Activated naive CD4-positive, alpha-beta T cell treated with anti-CD3 and anti-CD28 coated beads, Interleukin-2, amount 50 U/mL, for 24 hours (primary cell): ENCODE measurements around the gene LARGE1.

ENCODE experiments used
- H3K27ac Mint-ChIP-seq: one replicate; pipeline ENCODE4 v1.8.0; 2021; ENCODE audit warnings: mild to moderate bottlenecking, mixed read lengths
- H3K27me3 Mint-ChIP-seq: one replicate; pipeline ENCODE4 v1.8.0; 2021; ENCODE audit warnings: mixed read lengths
- H3K36me3 Mint-ChIP-seq: one replicate; pipeline ENCODE4 v1.8.0; 2021; ENCODE audit warnings: mixed read lengths
- H3K4me1 Mint-ChIP-seq: one replicate; pipeline ENCODE4 v1.8.0; 2021; ENCODE audit warnings: mixed read lengths
- H3K4me3 Mint-ChIP-seq: one replicate; pipeline ENCODE4 v1.8.0; 2021; ENCODE audit warnings: mild to moderate bottlenecking, mixed read lengths
- H3K9me3 Mint-ChIP-seq: one replicate; pipeline ENCODE4 v1.8.0; 2021; ENCODE audit warnings: mixed read lengths

The LARGE1 gene

DNA sequence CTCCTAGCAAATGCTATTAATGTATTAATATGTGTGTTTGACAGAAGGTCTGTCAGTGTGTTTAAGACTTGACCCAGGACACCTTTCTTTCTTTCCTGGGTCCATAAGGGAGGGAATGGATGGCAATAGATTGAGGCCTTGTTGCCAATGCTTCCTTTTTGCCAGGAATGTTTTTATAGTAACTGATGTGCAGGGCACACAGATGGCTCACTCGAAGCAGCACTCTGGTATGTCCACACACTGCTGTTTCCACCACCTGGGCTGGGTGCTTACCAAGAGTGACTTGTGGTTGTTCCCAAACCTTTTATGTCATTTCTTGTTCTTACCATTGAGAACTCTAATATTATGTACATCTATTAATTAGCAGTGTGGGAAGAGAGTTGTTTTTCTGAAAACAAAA is 465.2 kb downstream of the LARGE1 start:
- Mint-ChIP-seq H3K9me3 (no peaks in the 10 kb centered on the region), H3K36me3 (no peaks in the 10 kb centered on the region), H3K4me3 (no peak overlapping the region), H3K27ac (no peak overlapping the region), H3K27me3 (peaks cover 1% of the 10 kb centered on the region), H3K4me1 (no peaks in the 10 kb centered on the region)

DNA sequence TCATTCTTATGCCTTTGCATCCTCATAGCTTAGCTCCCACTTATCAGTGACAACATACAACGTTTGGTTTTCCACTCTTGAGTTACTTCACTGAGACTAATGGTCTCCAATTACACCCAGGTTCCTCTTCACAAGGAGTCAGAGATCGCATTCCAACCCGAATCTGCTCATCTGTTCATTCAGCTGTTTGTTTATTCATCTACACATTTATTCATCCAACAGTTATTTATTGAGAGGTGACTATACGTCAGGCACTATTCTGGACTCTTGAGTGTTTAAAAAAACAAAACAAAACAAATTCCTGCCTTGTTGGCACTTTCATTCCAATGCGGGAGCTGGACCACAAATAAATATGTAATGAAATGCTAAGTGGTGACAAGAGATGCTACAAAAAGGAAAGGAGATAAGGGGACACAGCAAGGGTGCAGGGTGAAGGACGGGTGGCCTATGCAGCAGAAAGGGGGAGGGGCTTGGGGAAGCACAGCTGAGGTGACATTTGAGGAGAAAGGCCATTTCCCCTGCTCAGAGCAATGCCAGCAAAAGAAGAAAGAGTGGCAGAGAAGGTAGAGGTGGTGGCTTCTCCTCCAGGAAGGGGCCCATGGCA is 468.3 kb downstream of the LARGE1 start:
- Mint-ChIP-seq H3K27ac (no peak overlapping the region), H3K36me3 (no peaks in the 10 kb centered on the region), H3K4me1 (no peaks in the 10 kb centered on the region), H3K4me3 (no peak overlapping the region), H3K9me3 (no peaks in the 10 kb centered on the region), H3K27me3 (peaks cover 1% of the 10 kb centered on the region)

DNA sequence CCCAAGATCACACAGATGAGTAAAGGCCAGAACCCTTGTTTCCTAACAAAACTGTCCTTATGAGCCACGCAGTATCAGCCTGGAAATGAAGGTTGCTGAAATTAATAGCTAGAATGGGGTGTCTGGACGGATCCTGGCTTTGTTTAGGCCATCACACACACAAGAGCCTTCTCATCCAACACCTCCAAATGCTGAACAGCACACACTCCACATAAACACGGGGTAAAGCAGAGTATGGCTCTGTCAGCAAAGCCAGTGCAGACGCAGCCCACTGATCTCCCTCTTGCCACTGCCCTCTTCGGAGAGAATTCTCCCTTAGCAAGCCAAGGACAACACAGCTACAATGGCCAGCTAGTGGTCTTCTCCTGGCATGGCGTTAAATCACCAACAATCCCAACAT is 469.5 kb downstream of the LARGE1 start:
- H3K27ac Mint-ChIP-seq: no peak overlapping the region
- no peak overlapping the region for H3K4me3 Mint-ChIP-seq
- peaks cover 1% of the 10 kb centered on the region for H3K27me3 Mint-ChIP-seq
- H3K9me3 Mint-ChIP-seq: no peaks in the 10 kb centered on the region
- H3K4me1 Mint-ChIP-seq: no peaks in the 10 kb centered on the region
- H3K36me3 Mint-ChIP-seq: no peaks in the 10 kb centered on the region

DNA sequence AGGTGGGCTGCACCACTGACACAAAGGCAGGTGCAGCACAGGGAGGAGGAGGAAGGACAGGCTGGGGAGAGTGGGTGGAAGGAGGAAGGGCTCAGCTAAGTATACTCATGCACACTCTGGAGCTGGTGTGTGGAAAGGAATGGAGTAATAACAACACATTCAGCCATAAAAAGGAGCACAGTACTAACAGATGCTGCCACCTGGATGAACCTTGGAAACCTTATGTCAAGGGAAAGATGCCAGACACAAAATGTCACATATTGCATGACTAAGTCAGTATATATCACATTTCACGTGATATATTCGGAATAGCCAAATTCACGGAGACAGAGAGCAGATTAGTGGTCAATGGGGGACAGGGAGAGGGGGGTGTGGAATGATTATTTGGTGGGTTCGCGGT is 472.5 kb downstream of the LARGE1 start:
- Mint-ChIP-seq H3K4me3 (no peak overlapping the region), H3K27me3 (peaks cover 1% of the 10 kb centered on the region), H3K9me3 (no peaks in the 10 kb centered on the region), H3K27ac (no peak overlapping the region), H3K4me1 (no peaks in the 10 kb centered on the region), H3K36me3 (no peaks in the 10 kb centered on the region)

DNA sequence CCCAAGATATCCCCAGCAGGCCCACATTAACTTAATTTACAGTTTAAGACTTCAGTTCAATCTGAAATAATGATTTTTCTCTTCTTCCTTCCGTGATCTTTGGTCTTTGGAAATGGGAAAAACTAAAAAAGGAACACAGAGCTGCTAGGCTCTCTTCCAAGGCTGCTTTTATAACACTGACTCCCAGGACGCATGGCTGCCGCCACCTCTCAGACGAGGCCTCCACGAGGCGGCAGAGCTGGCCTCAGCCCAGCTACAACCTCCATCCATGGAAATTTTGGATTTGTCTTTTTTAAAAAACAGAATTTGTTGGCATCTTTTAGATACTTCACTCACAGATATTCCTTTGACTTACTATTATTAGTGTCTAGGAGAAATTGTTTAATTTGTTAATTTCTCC is 476.6 kb downstream of the LARGE1 start:
- H3K27ac Mint-ChIP-seq: no peak overlapping the region
- no peaks in the 10 kb centered on the region for H3K9me3 Mint-ChIP-seq
- no peaks in the 10 kb centered on the region for H3K4me1 Mint-ChIP-seq
- no peaks in the 10 kb centered on the region for H3K36me3 Mint-ChIP-seq
- no peaks in the 10 kb centered on the region for H3K27me3 Mint-ChIP-seq
- H3K4me3 Mint-ChIP-seq: no peak overlapping the region

DNA sequence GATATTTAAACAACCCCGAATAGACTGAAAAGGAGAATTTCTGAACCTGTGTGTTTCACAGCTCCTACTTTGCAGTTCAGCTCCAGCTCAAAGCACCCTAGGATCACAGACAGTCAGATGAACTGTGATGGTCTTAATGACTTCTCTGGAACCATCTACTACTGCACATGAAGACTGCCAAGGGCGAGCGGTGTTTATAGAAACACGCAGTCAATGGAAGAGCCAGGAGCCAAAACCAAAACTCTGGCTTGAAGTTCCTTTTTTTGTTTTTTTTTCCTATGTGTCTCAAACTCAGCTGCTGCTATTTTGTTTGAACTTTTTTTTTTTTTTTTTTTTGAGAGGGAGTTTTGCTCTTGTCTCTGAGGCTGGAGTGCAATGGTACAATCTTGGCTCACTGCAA is 479.5 kb downstream of the LARGE1 start:
- Mint-ChIP-seq H3K4me3 (no peak overlapping the region), H3K36me3 (no peaks in the 10 kb centered on the region), H3K27me3 (no peaks in the 10 kb centered on the region), H3K9me3 (no peaks in the 10 kb centered on the region), H3K4me1 (no peaks in the 10 kb centered on the region), H3K27ac (no peak overlapping the region)

DNA sequence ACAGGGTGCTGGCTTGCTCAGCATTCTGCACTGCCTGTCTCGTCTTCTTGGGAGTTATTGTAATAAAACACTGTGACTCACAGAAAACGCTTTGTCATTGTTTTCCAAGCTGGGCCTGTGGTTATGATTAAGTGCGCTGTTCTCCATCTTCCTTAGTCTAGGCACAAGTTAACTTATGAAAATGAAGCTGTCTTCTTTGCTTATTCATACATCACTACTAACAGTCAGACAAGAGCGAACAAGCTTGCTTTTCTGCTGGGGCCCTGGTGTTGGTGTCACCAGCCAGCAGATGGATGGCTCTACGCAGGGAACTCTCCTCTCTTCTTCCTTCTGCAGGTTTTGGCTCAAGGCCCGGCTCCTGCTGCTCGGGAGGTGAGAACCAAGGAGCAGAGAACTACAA is 482.0 kb downstream of the LARGE1 start:
- Mint-ChIP-seq H3K27me3 (no peaks in the 10 kb centered on the region), H3K4me1 (no peaks in the 10 kb centered on the region), H3K4me3 (no peak overlapping the region), H3K27ac (no peak overlapping the region), H3K36me3 (no peaks in the 10 kb centered on the region), H3K9me3 (no peaks in the 10 kb centered on the region)

DNA sequence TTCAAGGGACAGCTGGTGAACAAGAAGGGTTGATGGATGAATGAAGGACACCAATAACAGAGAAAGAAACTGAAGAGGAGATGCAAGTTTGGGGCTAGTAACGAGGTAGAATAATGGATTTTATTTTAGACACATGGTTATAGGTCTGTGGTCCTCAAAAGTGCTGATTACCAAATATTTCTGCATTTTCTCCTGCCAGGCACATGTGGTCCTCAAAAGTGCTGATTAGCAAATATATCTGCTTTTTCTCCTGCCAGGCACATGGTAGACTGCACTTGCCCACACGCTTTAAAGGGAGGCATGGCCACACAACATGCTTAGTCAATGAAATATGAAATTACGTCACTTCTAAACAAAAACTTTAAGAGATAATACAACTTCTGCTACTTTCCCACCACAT is 489.0 kb downstream of the LARGE1 start:
- no peaks in the 10 kb centered on the region for H3K9me3 Mint-ChIP-seq
- H3K36me3 Mint-ChIP-seq: no peaks in the 10 kb centered on the region
- H3K27ac Mint-ChIP-seq: no peak overlapping the region
- no peak overlapping the region for H3K4me3 Mint-ChIP-seq
- H3K4me1 Mint-ChIP-seq: no peaks in the 10 kb centered on the region
- H3K27me3 Mint-ChIP-seq: no peaks in the 10 kb centered on the region

DNA sequence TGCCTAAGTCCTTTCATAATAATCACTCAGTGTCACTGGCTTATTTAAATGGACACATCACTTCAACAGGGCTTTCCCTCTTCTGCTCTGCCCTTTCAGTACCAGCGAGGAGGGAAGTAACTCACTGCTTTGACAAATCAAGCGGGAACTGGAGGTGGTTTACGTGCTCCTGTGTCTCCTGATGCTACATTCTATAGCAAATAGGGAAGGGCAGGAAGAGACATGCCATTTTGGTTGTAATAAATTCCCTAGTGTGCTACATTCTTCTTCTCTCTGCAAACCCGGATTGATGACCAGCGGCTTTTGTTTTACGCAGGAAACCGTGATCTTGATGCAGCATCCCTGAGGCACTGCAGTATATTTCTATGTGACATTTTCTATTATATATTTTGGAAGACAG is 491.0 kb downstream of the LARGE1 start:
- Mint-ChIP-seq H3K27ac (no peak overlapping the region), H3K9me3 (no peaks in the 10 kb centered on the region)

DNA sequence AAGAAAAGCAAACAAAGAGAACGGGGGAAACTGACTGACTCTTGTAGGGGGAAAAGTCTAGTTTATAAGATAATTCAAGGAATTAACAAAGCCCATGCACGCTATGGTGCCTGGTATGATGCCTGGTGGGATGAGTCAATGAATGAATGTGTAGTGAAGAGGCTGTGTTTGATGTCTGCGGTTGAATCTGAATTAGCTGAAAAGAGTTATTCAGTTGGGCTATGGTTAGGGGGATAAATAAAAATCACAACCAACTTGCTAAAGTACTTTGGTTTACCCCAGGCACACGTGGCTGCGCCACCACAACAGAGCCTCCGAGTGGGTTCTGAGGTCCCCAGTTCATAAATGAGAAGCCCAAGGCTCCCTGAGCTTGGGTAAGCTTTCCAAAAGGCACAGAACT is 492.8 kb downstream of the LARGE1 start:
- H3K4me3 Mint-ChIP-seq: no peak overlapping the region
- no peaks in the 10 kb centered on the region for H3K4me1 Mint-ChIP-seq
- no peaks in the 10 kb centered on the region for H3K36me3 Mint-ChIP-seq
- no peaks in the 10 kb centered on the region for H3K9me3 Mint-ChIP-seq
- no peak overlapping the region for H3K27ac Mint-ChIP-seq
- H3K27me3 Mint-ChIP-seq: no peaks in the 10 kb centered on the region

More for the DNA sequence above, 491.0 kb downstream of the LARGE1 start:
- no peak overlapping the region for H3K4me3 Mint-ChIP-seq
- H3K36me3 Mint-ChIP-seq: no peaks in the 10 kb centered on the region
- no peaks in the 10 kb centered on the region for H3K4me1 Mint-ChIP-seq
- no peaks in the 10 kb centered on the region for H3K27me3 Mint-ChIP-seq

DNA sequence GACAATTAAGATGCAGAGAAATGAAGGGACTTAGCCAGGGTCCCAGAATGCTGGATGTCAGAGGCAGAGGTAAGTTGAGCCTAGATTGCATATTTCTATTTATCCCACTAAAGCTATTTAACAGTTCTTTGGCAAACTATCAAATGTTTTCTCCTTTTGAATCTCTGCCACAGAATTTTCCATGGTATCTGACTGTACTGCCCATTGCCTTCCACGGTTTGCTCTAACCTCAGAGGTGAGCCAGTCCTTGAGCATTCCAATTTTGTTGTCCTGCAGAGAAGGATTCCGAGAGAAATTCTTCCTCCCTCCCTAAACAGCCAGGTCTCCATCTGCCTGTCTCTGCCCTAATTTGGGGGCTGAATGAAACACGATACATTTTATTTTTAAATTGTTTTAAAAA is 493.8 kb downstream of the LARGE1 start:
- Mint-ChIP-seq H3K27me3 (no peaks in the 10 kb centered on the region), H3K27ac (no peak overlapping the region), H3K4me1 (no peaks in the 10 kb centered on the region), H3K4me3 (no peak overlapping the region), H3K9me3 (no peaks in the 10 kb centered on the region), H3K36me3 (no peaks in the 10 kb centered on the region)

DNA sequence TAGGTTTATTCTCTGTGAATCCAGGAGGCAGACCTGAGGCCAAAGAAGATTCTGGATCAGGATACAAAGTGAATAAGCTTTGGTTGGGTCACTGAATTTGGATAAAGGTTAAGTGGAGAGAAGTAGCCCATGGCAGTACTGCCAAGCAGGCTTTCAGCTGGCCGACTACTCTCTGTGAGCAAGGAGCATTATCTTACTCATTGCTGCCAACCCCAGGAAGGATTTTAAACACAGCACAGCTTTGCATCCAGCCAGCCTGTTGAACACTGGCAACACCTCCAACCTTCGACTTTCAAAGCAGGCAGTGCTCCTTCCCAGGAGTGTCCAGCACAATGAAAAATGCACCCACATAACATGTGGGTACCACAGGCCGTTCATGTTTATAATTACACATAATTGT is 498.4 kb downstream of the LARGE1 start:
- H3K27ac Mint-ChIP-seq: no peak overlapping the region
- no peaks in the 10 kb centered on the region for H3K36me3 Mint-ChIP-seq

DNA sequence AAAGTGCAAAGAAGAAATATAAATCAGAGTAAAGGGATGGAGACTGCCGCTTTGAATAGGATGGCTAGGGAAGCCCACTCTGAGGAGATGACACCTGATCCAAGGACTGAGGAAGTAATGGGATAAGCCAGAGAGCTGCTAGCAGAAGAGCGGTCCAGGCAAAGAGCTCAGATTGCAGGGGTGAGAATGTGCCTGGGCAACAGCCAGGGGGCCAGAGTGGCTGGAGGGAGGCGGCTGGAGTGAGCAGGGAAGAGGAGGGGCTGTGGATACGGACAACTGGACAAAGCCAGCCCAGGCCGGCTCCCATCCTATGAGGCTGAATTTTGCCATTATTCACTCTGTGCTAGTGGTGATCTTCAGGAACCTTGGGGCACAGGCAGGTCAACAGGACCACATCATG is 501.8 kb downstream of the LARGE1 start:
- H3K4me1 Mint-ChIP-seq: no peaks in the 10 kb centered on the region
- no peaks in the 10 kb centered on the region for H3K27me3 Mint-ChIP-seq
- no peak overlapping the region for H3K4me3 Mint-ChIP-seq
- H3K27ac Mint-ChIP-seq: no peak overlapping the region
- no peaks in the 10 kb centered on the region for H3K36me3 Mint-ChIP-seq
- H3K9me3 Mint-ChIP-seq: peaks cover 4% of the 10 kb centered on the region

More for the DNA sequence above, 498.4 kb downstream of the LARGE1 start:
- no peaks in the 10 kb centered on the region for H3K4me1 Mint-ChIP-seq
- no peak overlapping the region for H3K4me3 Mint-ChIP-seq
- no peaks in the 10 kb centered on the region for H3K9me3 Mint-ChIP-seq
- no peaks in the 10 kb centered on the region for H3K27me3 Mint-ChIP-seq

DNA sequence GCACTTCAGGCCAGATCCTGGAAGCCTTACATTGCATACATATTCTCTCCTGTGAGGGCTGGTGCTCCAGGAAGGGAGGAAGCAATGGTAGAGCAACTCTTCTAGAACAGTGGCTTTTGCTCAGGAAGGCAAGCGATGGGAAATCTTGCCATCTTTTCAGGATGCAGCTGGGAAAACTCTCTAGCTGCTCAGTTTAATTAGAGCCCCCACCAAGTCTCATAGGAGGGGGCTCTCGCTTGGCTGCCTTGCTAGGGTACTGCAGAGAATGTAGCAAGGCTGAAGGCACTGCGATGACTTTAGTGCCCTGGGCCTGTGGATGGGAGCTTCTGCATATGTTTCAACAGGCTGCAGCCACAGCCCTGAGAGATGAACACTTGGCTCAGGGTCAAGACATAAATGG is 504.9 kb downstream of the LARGE1 start:
- Mint-ChIP-seq H3K36me3 (no peaks in the 10 kb centered on the region), H3K4me1 (no peaks in the 10 kb centered on the region)

DNA sequence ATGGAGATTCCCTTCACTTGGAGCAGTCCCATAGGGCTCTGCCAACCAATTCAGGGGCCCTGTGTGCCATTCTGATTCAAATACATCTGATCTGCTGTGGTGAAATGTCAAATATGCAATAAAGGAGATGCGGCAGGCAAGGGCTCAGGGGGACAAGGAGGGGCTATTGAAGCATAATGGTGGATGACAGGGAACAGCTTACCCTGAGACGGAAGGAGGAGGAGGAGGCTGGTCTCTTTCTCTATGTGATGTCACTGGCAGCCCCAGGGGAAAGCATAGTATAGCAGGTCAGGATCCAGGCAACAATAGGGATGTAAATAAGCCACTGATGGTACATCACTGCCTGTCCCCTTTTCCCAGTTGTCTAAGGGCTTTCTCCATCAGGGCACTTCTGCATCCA is 511.2 kb downstream of the LARGE1 start:
- no peaks in the 10 kb centered on the region for H3K27me3 Mint-ChIP-seq
- no peak overlapping the region for H3K4me3 Mint-ChIP-seq
- H3K9me3 Mint-ChIP-seq: peaks cover 3% of the 10 kb centered on the region
- H3K36me3 Mint-ChIP-seq: no peaks in the 10 kb centered on the region
- no peak overlapping the region for H3K27ac Mint-ChIP-seq
- H3K4me1 Mint-ChIP-seq: no peaks in the 10 kb centered on the region

More for the DNA sequence above, 504.9 kb downstream of the LARGE1 start:
- Mint-ChIP-seq H3K9me3 (peaks cover 4% of the 10 kb centered on the region), H3K27ac (no peak overlapping the region), H3K27me3 (no peaks in the 10 kb centered on the region), H3K4me3 (no peak overlapping the region)

DNA sequence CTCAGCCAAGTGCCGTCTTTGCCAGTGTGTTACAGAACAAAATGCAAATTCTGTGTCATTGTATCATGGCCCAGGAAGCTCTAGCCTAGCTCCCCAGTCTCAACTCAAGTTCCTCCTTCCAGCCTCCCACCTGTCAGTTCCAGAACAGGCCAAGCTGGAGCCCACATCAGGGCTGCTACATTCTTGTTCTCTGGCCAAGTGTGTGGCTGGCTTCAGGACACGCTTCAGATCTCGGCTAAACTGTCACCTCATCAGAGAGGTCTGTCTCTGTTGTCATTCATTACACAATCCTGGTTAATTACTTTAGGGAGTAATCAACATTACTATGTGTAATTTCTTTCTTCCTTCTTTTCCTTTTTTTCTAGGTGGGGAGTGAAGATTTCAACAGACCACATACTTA is 515.1 kb downstream of the LARGE1 start:
- Mint-ChIP-seq H3K36me3 (no peaks in the 10 kb centered on the region), H3K27me3 (no peaks in the 10 kb centered on the region), H3K4me1 (no peaks in the 10 kb centered on the region), H3K4me3 (no peak overlapping the region), H3K9me3 (peaks cover 3% of the 10 kb centered on the region), H3K27ac (no peak overlapping the region)

DNA sequence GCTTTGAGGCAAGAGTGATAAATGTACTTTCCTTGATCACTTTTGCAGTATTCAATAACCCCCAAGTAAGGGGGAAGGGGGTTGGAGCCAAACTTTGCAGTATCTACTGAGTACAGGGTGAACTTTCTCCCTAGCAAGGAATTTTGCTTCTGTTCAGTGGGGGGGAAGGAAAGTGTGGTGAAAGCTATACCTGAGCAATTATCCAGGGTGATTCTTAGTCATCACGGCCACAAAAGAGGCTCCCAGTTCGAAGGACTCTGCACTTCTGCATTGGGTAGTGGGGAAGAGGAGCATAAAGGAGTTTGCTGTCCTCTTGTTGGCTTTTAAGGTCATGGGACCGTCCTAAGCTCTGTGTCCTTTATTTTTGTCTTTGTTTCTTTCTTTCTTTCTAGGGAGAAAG is 515.6 kb downstream of the LARGE1 start:
- Mint-ChIP-seq H3K36me3 (no peaks in the 10 kb centered on the region), H3K4me1 (no peaks in the 10 kb centered on the region), H3K9me3 (peaks cover 3% of the 10 kb centered on the region), H3K27me3 (no peaks in the 10 kb centered on the region), H3K27ac (no peak overlapping the region), H3K4me3 (no peak overlapping the region)
